GM19463 (cell line): Measurements from ENCODE around the gene ATP2B2.

Source experiments
- ATAC-seq: cut with Tn5 transposase; IDR thresholded peaks from one replicate; pipeline ENCODE4 v1.9.1; 2021; ENCODE audit warnings: mild to moderate bottlenecking, moderate library complexity; ENCODE audit not compliant: unreplicated experiment

The ATP2B2 gene

GRCh38 chr3:10511809-10512494, 6.6 kb upstream of the ATP2B2 start:
- no peak for ATAC-seq

- ATAC-seq = no peak
Measured at GRCh38 chr3:10510743-10511432, 5.5 kb upstream of the ATP2B2 start.

- no peak for ATAC-seq
Measured at GRCh38 chr3:10510086-10510742, 4.8 kb upstream of the ATP2B2 start.

GRCh38 chr3:10509325-10509724, 3.9 kb upstream of the ATP2B2 start:
- ATAC-seq = no peak

DNA sequence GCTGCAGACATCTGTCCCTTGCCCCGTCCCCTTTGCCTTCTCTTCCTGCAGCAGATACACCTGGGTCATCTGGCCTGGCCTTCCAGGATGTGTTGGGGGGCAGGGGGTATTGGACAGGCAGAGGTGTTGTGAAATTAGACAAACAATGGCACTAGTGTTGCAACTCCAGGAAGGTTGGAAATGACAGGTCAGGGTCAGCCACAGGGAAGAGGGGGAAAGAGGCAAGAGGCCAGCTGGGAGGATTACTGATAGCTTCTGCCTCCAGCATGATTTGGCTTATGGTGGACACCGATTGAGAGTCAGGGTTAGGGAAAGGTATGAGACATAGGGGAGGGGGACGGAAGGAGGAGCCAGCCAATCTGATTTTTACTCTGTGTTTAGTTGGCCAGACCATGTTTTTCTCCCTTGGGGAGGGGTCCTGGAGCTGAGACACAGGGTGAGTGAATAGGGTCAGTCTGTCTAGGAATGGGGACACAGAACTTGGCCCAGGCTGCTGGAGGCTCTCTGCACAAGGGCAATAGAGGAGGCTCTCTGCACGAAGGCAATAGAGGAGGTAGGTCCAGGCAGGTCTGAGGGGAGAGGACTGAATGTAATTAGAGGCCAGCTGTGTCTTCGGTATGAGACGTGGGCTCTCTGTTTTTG, 3.4 kb upstream of the ATP2B2 start:
- no peak for ATAC-seq

GRCh38 chr3:10508235-10508618, 2.8 kb upstream of the ATP2B2 start:
- ATAC-seq = no peak

DNA sequence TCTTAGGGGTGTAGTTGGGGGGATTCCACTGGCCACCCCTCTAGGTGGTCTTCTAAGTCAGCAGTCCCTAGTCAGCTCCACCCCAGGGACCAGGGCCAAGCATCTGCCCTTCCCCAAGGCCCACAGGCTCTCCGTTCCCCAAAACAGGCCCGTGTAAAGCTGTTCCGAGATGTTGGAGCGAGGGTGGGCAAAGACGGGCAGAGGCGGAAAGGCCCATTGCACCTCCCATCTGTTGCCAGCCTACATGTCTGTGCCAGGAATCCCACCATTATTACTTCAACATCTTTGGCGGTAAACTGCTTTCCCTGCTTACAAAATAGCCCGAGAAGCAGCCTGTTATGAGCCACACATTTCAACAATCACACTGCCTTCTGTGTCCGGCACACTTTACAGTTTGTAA, 1.9 kb upstream of the ATP2B2 start:
- ATAC-seq = no peak

- no peak for ATAC-seq
Measured at GRCh38 chr3:10506696-10507095, 1.3 kb upstream of the ATP2B2 start.

GRCh38 chr3:10505791-10506585, 602 bp upstream of the ATP2B2 start:
- ATAC-seq = no peak

DNA sequence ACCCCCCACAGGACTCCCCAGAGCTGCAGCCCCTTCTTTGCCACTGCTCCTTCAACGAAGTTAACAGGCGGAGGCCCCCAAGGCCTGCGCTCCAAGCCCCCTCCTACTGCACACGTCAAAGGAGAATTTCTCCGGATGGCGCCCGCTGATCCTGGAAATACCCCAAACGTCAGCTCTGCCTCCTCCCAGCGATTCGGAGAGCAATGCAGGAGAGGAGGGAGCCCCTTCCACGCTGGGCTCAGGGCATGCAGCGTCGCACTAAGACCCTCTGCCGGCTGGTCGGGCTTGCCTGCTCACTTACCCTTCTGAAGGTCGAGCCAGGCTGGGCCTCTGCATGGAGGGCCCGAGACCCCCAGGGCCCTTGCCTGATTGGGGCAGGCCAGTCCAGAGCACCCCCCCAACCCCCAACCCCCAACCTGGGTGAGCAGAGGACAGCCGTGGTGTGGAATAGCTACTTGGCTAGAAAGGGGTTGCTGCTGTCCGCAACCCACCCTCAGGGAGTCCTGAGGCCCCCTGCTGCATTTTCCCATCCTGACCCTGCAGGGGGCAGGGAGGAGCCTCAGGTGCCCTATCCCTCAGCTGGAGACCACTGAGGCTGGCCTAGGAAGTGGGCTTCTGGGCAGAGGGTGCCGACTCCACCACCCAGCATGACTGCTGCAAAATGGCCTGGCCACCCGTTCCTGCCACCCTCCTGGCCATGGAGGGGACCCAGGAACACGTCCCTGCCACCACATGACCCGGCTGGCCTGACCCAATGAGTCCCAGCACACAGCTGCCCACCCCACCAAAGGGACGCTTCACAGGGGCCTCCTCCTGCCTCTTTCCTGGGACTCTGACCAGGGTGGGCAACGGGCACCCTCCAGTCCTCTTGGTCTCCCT, 976 bp downstream of the ATP2B2 start:
- ATAC-seq = no peak

GRCh38 chr3:10503217-10503796, 2.1 kb downstream of the ATP2B2 start:
- no peak for ATAC-seq

DNA sequence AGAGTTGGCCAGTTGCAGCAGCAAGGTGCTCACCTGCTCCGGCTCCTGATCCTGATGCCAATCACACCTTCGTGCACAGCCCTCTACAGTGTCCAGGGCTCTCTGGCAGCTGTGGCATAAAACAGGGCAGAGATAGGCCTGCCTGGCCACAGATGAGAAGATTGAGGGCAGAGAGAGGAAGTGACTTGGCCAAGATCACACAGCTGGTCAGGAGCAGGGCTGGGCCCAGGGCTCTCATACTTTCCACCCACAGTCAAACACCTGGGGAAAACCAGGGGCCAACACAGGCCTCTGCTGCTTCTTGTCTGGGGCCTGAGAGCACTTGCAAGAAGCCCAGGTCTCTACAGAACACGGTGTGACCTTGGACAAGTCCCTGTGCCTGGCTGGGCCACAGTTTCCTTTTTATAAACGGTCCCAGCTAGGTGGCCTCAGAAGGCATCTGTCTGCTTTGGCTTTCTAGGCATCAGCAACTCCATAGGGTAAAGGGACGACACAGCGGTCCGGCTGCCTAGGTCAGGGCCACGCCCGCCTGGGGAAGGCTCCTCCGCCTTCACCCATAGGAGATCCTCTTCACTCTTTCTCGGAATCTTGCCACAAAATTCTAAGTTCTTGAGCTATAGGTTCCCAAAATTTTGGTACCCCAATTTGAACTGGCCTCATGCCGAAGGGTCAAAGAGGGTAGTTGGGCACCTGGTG, 3.1 kb downstream of the ATP2B2 start:
- ATAC-seq = no peak

GRCh38 chr3:10501664-10502052, 3.7 kb downstream of the ATP2B2 start:
- ATAC-seq = no peak

GRCh38 chr3:10500717-10501663, 4.4 kb downstream of the ATP2B2 start:
- no peak for ATAC-seq

DNA sequence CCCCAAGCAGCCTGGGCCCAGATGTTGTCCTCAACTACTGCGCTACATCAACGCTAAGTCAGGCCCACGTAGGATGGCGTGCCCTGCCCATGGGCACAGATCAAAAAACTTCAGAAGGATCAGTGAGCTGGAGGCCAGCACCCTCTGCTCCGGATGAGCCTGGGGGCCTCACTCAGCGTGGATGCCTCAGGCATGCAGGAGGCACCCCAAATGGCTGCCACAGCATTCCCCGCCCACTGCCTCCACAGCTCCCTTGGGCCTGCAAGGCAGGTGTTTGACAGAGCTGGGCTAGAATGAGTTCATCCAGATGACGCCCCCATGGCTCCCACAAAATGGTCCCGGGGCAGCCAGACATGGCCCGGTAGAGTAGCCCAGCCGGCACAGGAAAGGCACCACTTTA, 7.1 kb downstream of the ATP2B2 start:
- no peak for ATAC-seq

DNA sequence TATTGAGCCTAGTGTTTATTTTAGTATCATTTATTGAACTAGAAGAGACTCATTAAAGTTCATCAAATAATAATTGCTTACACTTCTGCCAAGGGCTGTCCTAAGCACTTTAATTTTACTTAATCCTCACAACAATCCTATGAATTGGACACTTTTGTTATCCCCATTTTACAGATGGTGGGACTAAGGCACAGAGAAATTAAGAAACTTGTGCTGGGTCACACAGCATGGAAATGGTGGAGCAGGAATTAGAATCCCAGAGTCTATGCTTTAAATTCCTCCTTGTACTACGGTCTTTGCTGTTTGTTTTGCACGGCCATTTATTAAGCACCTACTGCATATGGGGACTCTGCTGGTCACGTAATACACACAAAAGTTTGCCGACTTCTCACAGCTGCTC, 7.9 kb downstream of the ATP2B2 start:
- no peak for ATAC-seq

DNA sequence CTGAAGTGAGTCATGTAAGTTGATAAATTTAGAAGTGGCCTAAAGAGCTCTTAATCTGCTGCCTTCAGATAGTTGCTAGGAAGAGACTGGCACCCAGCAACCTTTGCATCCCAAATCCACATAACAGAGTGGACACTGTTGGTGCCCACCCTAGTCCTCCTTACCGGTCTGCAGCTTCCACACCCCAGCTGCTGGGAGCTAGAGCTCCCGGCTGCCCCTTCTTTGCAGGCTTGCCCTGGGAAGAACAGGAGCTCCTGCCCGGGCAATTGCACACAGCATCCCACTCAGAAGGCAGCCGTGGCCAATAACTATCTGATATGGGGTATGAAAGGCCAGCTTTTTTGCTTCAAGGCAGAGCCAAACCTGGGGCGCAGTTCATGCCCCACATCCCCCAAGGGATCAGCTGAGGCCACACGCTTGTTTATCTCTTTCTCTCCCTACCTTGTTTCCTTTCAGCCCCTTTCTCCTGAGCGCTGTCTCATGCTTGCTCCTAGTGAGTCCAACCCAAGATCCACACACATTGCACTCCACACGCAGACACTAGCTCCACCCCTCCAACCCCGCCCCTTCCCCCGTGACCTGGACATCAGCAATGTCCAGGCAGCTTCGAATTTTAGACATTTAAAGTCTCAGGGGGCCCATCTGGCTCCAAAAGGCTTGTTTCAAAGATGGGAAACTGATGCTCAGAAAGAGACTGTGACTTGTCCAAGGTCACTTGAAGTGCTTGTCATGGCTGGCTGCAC, 9.1 kb downstream of the ATP2B2 start:
- ATAC-seq = no peak
